Limb (tissue), 2 donors: ENCODE measurements around the gene ARHGAP1.

Experiments used
- DNase-seq, 2 donors: peaks; one replicate each; pipeline ENCODE4 v3.0.0-alpha.2; 2016; ENCODE audit errors: extremely low spot score in 2 of 2

Gene ARHGAP1

GRCh38 chr11:46700241-46701077 lies at the start of gene ARHGAP1, which contains the start of gene ZNF408:
Gene ARHGAP1, minus strand, starts transcription at chr11:46700619. Its CDS starts 4,512 bp downstream, at chr11:46696107.
Gene ZNF408, plus strand, starts transcription at chr11:46701031. Its CDS starts 17 bp downstream, at chr11:46701048.
- peak; percentile 97 to 99 for DNase-seq

- no peak for DNase-seq
Measured at GRCh38 chr11:46747150-46747549, 46.7 kb upstream of the ARHGAP1 start.

GRCh38 chr11:46745995-46746394 lies 45.6 kb upstream of the ARHGAP1 start:
- no peak for DNase-seq

- no peak for DNase-seq
Measured at GRCh38 chr11:46745328-46745727, 44.9 kb upstream of the ARHGAP1 start.

GRCh38 chr11:46743693-46744339 lies 43.4 kb upstream of the ARHGAP1 start:
- no peak for DNase-seq

- no peak for DNase-seq
Measured at GRCh38 chr11:46743043-46743442, 42.6 kb upstream of the ARHGAP1 start.

- DNase-seq, result no peak
Measured at GRCh38 chr11:46741600-46742484, 41.4 kb upstream of the ARHGAP1 start.

GRCh38 chr11:46738887-46739286 lies 38.5 kb upstream of the ARHGAP1 start:
- DNase-seq, result no peak

- DNase-seq, result no peak
Measured at GRCh38 chr11:46737699-46738098, 37.3 kb upstream of the ARHGAP1 start.

GRCh38 chr11:46736615-46737014 lies 36.2 kb upstream of the ARHGAP1 start:
- no peak for DNase-seq

- DNase-seq, result no peak
Measured at GRCh38 chr11:46736146-46736545, 35.7 kb upstream of the ARHGAP1 start.

- DNase-seq, result no peak
Measured at GRCh38 chr11:46733234-46733633, 32.8 kb upstream of the ARHGAP1 start.

GRCh38 chr11:46731545-46731944 lies 31.1 kb upstream of the ARHGAP1 start:
- DNase-seq, result no peak

- DNase-seq, result no peak
Measured at GRCh38 chr11:46729110-46730027, 28.9 kb upstream of the ARHGAP1 start.

- DNase-seq, result no peak
Measured at GRCh38 chr11:46728659-46729040, 28.2 kb upstream of the ARHGAP1 start.

- DNase-seq, result no peak
Measured at GRCh38 chr11:46727952-46728658, 27.7 kb upstream of the ARHGAP1 start.

GRCh38 chr11:46726206-46726862 lies 25.9 kb upstream of the ARHGAP1 start:
- no peak for DNase-seq

GRCh38 chr11:46725338-46726205 lies 25.2 kb upstream of the ARHGAP1 start:
- DNase-seq, result no peak

GRCh38 chr11:46724088-46724487 lies 23.7 kb upstream of the ARHGAP1 start:
- no peak for DNase-seq
